K562 (cell line): ENCODE data around the gene SLC8A2. TPM values are rescaled to one million over a fixed set of nuclear protein-coding genes. Genes with fewer than 3 reads are reported as not detected.
A peak's percentile ranks its signal among the peaks of the same experiment; 100 is the strongest.

Experiments used
- COPS2 ChIP-seq: fragments of 450-650 bp; conservative IDR thresholded peaks from 2 replicates; pipeline ENCODE4 v1.6.1; 2016; ENCODE audit warnings: mild to moderate bottlenecking, moderate library complexity
- EP300 ChIP-seq: IDR thresholded peaks from 2 replicates; pipeline ENCODE4 v1.6.1; 2012; ENCODE audit warnings: low read length, improper control_type of control experiment
- HDAC1 ChIP-seq, 2 experiments: fragments of 450-650 bp; IDR thresholded peaks; 2 replicates each; pipeline ENCODE4 v1.6.1; 2016 to 2017; ENCODE audit warnings: inconsistent platforms in 1 of 2, mild to moderate bottlenecking in 1 of 2, moderate library complexity in 1 of 2
- HEY1 ChIP-seq: fragments of 250-450 bp; sonication (Bioruptor Pico); IDR thresholded peaks from 2 replicates; pipeline ENCODE4 v1.5.0; 2020; ENCODE audit warnings: mild to moderate bottlenecking, moderate library complexity, borderline replicate concordance
- MBD1 ChIP-seq: fragments of 250-450 bp; sonication (Bioruptor Pico); IDR thresholded peaks from 2 replicates; pipeline ENCODE4 v1.8.0; 2022; ENCODE audit warnings: inconsistent platforms
- POU5F1 ChIP-seq: fragments of 150-350 bp; IDR thresholded peaks from 2 replicates; pipeline ENCODE4 v1.6.1; 2014; ENCODE audit warnings: borderline replicate concordance, low read length, low read depth, mild to moderate bottlenecking; ENCODE audit not compliant: partially characterized antibody
- TCF7L2 ChIP-seq: fragments of 150-350 bp; IDR thresholded peaks from 2 replicates; pipeline ENCODE4 v1.6.1; 2016; ENCODE audit warnings: low read depth, mild to moderate bottlenecking, low read length, moderate library complexity
- USF2 ChIP-seq: sonication (generic); formaldehyde crosslinking; IDR thresholded peaks from 2 replicates; pipeline ENCODE4 v1.5.0; 2020; ENCODE audit warnings: missing genetic modification reagents
- ZBTB17 ChIP-seq: fragments of 450-650 bp; formaldehyde crosslinking; IDR thresholded peaks from 2 replicates; pipeline ENCODE4 v1.4.0; 2020; ENCODE audit warnings: mild to moderate bottlenecking
- ZBTB5 ChIP-seq: fragments of 450-650 bp; IDR thresholded peaks from 2 replicates; pipeline ENCODE4 v1.6.1; 2017; ENCODE audit warnings: antibody characterized with exemption
- ZNF134 ChIP-seq: fragments of 250-450 bp; sonication (Bioruptor Pico); conservative IDR thresholded peaks from 2 replicates; pipeline ENCODE4 v1.4.0; 2020
- ZNF212 ChIP-seq: fragments of 450-650 bp; formaldehyde crosslinking; IDR thresholded peaks from 2 replicates; pipeline ENCODE4 v1.4.0; 2020; ENCODE audit warnings: mild to moderate bottlenecking
- ZNF311 ChIP-seq: fragments of 250-450 bp; sonication (Bioruptor Pico); IDR thresholded peaks from 2 replicates; pipeline ENCODE4 v1.4.0; 2020; ENCODE audit warnings: mild to moderate bottlenecking, moderate library complexity
- ZNF398 ChIP-seq: fragments of 250-450 bp; sonication (Bioruptor Pico); IDR thresholded peaks from 2 replicates; pipeline ENCODE4 v1.8.0; 2021; ENCODE audit warnings: moderate library complexity, mild to moderate bottlenecking, inconsistent platforms
- ZNF444 ChIP-seq: fragments of 250-450 bp; sonication (Bioruptor Pico); IDR thresholded peaks from 2 replicates; pipeline ENCODE4 v1.4.0; 2020; ENCODE audit warnings: mild to moderate bottlenecking, moderate library complexity
- ZNF609 ChIP-seq: sonication (generic); formaldehyde crosslinking; IDR thresholded peaks from 2 replicates; pipeline ENCODE4 v1.8.1; 2023; ENCODE audit warnings: missing genetic modification reagents, mild to moderate bottlenecking, borderline replicate concordance
- polyA plus RNA-seq, 8 experiments: library from polyadenylated mRNA; depleted of rRNA in 4 of 8; stranded (reverse) in 5 of 8; unstranded in 3 of 8; fragments of >200 nt; fragmentation: Nextera tagmentation in 2 of 8; fragmentation: Illumina TruSeq in 1 of 8; extraction: Ambion mirVana in 2 of 8; extraction: Trizol in 1 of 8; gene quantifications; 2 replicates each; pipeline versions ENCODE4 v1.2.1 to v1.2.3, GENCODE V29; 2011 to 2014; ENCODE audit warnings: inconsistent platforms in 1 of 8, missing spikeins in 1 of 8
- total RNA-seq, 7 experiments: library from RNA; depleted of rRNA in 6 of 7; stranded (reverse); fragments of >200 nt in 6 of 7; fragmentation: Illumina TruSeq in 2 of 7; extraction: Trizol in 2 of 7; gene quantifications; 2 replicates each; pipeline versions ENCODE4 v1.2.1 to v1.2.3, GENCODE V29; 2011 to 2021; ENCODE audit warnings: low replicate concordance in 1 of 7

SLC8A2 gene
- total and polyA plus RNA-seq, 9 of the 15 experiments (the other 6 are each of a cell fraction or from before 2014, with no cell fraction given), result 0.07 to 0.66 (median 0.24) TPM; not detected in 3

- no peak for TF ChIP-seq MBD1 (CRISPR knock-in tag)
- no peak for TF ChIP-seq HEY1 (CRISPR knock-in tag)
- TF ChIP-seq TCF7L2, result no peak
- TF ChIP-seq ZNF609 (CRISPR knock-in tag), result no peak
- no peak for TF ChIP-seq ZBTB17 (CRISPR knock-in tag)
- TF ChIP-seq COPS2, result no peak
- peak; percentile 94 for TF ChIP-seq USF2 (CRISPR knock-in tag)
- TF ChIP-seq EP300, result peak; percentile 50
- no peak for TF ChIP-seq POU5F1
- no peak for TF ChIP-seq ZBTB5
- no peak for TF ChIP-seq ZNF134 (CRISPR knock-in tag)
- no peak for TF ChIP-seq ZNF444 (CRISPR knock-in tag)
- no peak for TF ChIP-seq ZNF212 (CRISPR knock-in tag)
- TF ChIP-seq HDAC1 (IDR thresholded peaks at IDR 0.05), result peak in 1 of 2 experiments; percentile 95; a peak in 2 of 4 replicates
- TF ChIP-seq ZNF311 (CRISPR knock-in tag), result no peak
- TF ChIP-seq ZNF398, result no peak
Measured at GRCh38 chr19:47514869-47515588, 43.3 kb upstream of the SLC8A2 start, which contains the start of gene NAPA (continued).
